SK-N-SH treated with all-trans-retinoic acid at 6 μM for 48 hours (cell line): ENCODE data around the gene BEGAIN.

ENCODE experiments used
- OSR1 ChIP-seq: fragments of 250-450 bp; sonication (Bioruptor Pico); IDR thresholded peaks from 2 replicates; pipeline ENCODE4 v1.8.0; 2022; ENCODE audit warnings: moderate library complexity, mild to moderate bottlenecking, inconsistent platforms
- PATZ1 ChIP-seq: fragments of 250-450 bp; sonication (Bioruptor Pico); IDR thresholded peaks from 2 replicates; pipeline ENCODE4 v1.8.0; 2020; ENCODE audit warnings: mild to moderate bottlenecking, moderate library complexity, borderline replicate concordance
- POU6F1 ChIP-seq: fragments of 250-450 bp; sonication (Bioruptor Pico); IDR thresholded peaks from 2 replicates; pipeline ENCODE4 v1.8.0; 2021; ENCODE audit warnings: low read depth, mild to moderate bottlenecking, moderate library complexity, borderline replicate concordance
- SNAI2 ChIP-seq: fragments of 250-450 bp; sonication (Bioruptor Pico); IDR thresholded peaks from 2 replicates; pipeline ENCODE4 v1.5.0; 2020; ENCODE audit warnings: mild to moderate bottlenecking, moderate library complexity
- ZFP30 ChIP-seq: fragments of 450-650 bp; formaldehyde crosslinking; IDR thresholded peaks from 2 replicates; pipeline ENCODE4 v1.5.0; 2022; ENCODE audit warnings: mild to moderate bottlenecking, moderate library complexity
- ZNF565 ChIP-seq: fragments of 450-650 bp; formaldehyde crosslinking; conservative IDR thresholded peaks from 2 replicates; pipeline ENCODE4 v1.5.0; 2020; ENCODE audit warnings: low read depth, mild to moderate bottlenecking, moderate library complexity
- ZNF8 ChIP-seq: fragments of 450-650 bp; formaldehyde crosslinking; IDR thresholded peaks from 2 replicates; pipeline ENCODE4 v1.5.0; 2020; ENCODE audit warnings: mild to moderate bottlenecking, moderate library complexity
- TF ChIP-seq, protein P1 (sequence below): fragments of 250-450 bp; sonication (Bioruptor Pico); IDR thresholded peaks from 2 replicates; pipeline ENCODE4 v1.5.0; 2020; ENCODE audit warnings: mild to moderate bottlenecking, moderate library complexity

DNA sequence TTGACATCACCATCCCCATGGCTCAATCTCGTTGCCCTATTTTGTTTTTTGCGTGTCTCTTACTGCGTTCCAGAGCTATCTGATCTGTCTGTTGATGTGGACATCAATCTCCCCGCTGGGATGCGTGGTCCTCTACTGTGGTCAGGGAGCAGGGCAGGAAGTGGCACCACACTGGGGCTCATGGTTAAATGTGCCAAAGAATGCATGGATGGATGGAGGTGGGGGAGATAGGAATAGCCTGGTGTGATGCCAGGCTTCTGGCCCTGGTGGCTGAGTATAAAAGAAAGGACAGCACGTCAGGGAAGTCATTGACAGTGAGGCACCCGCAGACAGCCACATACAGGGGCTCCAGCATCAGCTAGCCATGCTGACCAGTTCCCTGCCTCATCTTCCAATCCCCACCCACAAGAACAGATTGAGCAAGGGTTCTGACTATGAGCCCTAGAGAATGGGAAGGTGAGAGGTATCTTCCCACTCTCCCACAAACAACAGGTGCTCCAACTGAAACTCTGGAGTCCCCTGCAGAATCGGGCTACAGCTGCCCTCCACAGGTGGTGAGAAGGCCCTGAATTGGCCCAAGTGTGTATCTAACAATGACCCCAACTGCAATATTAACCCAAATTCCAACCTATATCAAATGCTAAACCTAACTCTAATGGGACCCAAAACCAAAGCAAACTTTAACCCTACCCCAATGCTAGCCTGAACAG lies 2.7 kb upstream of the BEGAIN start:
- no peak for TF ChIP-seq PATZ1
- no peak for TF ChIP-seq POU6F1
- TF ChIP-seq SNAI2 (CRISPR knock-in tag) = no peak
- no peak for TF ChIP-seq OSR1 (CRISPR knock-in tag)
- TF ChIP-seq ZFP30 (CRISPR knock-in tag) = no peak
- no peak for TF ChIP-seq ZNF565 (CRISPR knock-in tag)
- TF ChIP-seq, protein P1, sequence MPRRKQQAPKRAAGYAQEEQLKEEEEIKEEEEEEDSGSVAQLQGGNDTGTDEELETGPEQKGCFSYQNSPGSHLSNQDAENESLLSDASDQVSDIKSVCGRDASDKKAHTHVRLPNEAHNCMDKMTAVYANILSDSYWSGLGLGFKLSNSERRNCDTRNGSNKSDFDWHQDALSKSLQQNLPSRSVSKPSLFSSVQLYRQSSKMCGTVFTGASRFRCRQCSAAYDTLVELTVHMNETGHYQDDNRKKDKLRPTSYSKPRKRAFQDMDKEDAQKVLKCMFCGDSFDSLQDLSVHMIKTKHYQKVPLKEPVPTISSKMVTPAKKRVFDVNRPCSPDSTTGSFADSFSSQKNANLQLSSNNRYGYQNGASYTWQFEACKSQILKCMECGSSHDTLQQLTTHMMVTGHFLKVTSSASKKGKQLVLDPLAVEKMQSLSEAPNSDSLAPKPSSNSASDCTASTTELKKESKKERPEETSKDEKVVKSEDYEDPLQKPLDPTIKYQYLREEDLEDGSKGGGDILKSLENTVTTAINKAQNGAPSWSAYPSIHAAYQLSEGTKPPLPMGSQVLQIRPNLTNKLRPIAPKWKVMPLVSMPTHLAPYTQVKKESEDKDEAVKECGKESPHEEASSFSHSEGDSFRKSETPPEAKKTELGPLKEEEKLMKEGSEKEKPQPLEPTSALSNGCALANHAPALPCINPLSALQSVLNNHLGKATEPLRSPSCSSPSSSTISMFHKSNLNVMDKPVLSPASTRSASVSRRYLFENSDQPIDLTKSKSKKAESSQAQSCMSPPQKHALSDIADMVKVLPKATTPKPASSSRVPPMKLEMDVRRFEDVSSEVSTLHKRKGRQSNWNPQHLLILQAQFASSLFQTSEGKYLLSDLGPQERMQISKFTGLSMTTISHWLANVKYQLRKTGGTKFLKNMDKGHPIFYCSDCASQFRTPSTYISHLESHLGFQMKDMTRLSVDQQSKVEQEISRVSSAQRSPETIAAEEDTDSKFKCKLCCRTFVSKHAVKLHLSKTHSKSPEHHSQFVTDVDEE (CRISPR knock-in tag) = no peak
- TF ChIP-seq ZNF8 (CRISPR knock-in tag) = no peak
